ENCODE data around the gene BCAS4.

The BCAS4 gene

DNA sequence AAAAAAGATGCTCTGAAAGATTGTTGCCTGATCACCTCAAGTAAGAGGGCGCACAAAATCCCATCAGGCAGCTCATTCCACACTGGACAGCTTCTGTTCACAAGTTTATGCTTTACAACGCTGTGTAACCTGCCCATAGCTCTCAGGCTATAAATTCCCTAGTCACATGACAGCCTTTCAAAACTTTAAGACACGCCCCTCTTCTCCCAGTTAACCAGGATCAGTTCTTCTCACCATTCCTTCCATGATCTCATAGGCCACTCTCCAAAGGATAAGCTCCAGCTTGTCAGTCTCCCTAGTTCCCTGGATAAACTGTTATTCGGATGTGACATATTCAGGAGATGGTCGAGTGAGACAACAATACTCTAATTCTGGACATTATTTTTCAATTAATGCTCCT, 121.4 kb downstream of the BCAS4 start:
- DNase-seq (ENCODE audit: low read depth in 2 of 2), result peak; percentile 52
- TF ChIP-seq, protein P1, sequence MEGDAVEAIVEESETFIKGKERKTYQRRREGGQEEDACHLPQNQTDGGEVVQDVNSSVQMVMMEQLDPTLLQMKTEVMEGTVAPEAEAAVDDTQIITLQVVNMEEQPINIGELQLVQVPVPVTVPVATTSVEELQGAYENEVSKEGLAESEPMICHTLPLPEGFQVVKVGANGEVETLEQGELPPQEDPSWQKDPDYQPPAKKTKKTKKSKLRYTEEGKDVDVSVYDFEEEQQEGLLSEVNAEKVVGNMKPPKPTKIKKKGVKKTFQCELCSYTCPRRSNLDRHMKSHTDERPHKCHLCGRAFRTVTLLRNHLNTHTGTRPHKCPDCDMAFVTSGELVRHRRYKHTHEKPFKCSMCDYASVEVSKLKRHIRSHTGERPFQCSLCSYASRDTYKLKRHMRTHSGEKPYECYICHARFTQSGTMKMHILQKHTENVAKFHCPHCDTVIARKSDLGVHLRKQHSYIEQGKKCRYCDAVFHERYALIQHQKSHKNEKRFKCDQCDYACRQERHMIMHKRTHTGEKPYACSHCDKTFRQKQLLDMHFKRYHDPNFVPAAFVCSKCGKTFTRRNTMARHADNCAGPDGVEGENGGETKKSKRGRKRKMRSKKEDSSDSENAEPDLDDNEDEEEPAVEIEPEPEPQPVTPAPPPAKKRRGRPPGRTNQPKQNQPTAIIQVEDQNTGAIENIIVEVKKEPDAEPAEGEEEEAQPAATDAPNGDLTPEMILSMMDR (IDR thresholded peaks at IDR 0.05; ENCODE audit: low read depth, low read length), result no peak

GRCh38 chr20:50916934-50917333, 122.1 kb downstream of the BCAS4 start:
- no peak overlapping the region for H3K4me3 ChIP-seq (replicated peaks in 1 of 2; ENCODE audit: low read depth in 2 of 2, low read length in 2 of 2)
- TF ChIP-seq, protein P1 (IDR thresholded peaks at IDR 0.05; ENCODE audit: low read depth, low read length), result no peak
- no peak for DNase-seq (ENCODE audit: low read depth in 2 of 2)

More for the DNA sequence above, 121.4 kb downstream of the BCAS4 start:
- no peak overlapping the region for H3K4me3 ChIP-seq (replicated peaks in 1 of 2; ENCODE audit: low read depth in 2 of 2, low read length in 2 of 2)

DNA sequence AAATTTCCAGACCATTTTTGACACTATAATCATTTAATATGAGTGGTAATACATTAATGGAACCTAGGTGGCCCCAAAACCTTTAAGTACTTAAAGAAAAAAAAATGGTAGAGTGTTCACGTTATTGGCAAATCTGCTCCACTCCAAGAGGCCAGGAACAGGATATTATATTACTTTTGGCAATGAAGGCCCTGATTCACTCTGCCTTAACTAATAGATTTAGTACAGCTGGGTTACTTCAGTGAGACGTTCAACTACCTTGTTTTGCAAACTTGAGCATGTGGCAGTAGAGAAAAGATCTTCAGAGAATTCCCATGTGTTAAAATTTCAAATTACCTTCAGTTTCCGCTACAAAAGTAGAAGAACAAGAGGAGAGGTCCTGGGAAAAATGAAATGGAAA, 123.5 kb downstream of the BCAS4 start:
- no peak overlapping the region for H3K4me3 ChIP-seq (replicated peaks in 1 of 2; ENCODE audit: low read depth in 2 of 2, low read length in 2 of 2)
- DNase-seq (ENCODE audit: low read depth in 2 of 2), result peak; percentile 63 to 72
- TF ChIP-seq, protein P1 (IDR thresholded peaks at IDR 0.05; ENCODE audit: low read depth, low read length), result no peak

DNA sequence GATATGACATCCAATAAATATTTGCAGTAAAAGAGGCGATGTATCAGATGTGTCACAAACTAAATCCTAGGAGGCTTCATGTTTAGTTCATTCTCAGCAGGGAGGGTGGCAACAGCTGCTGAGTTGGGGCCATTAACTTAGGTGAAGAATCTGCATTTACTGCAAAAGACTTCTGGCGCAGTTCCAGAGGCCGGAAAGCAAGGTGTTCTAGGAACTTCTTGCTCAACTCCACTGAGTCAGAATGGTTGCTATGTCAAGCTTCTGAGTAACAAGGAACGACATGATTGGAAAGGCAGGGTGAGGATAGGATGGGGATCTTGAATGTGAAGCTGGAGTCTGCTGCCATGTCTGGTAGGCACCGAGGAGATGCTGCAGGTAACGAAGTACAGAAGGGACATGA, 124.7 kb downstream of the BCAS4 start:
- TF ChIP-seq, protein P1 (IDR thresholded peaks at IDR 0.05; ENCODE audit: low read depth, low read length), result no peak
- H3K4me3 ChIP-seq (replicated peaks in 1 of 2; ENCODE audit: low read depth in 2 of 2, low read length in 2 of 2), result no peak overlapping the region
- peak; percentile 77 to 95 for DNase-seq (ENCODE audit: low read depth in 2 of 2)

- no peak overlapping the region for H3K4me3 ChIP-seq (replicated peaks in 1 of 2; ENCODE audit: low read depth in 2 of 2, low read length in 2 of 2)
- DNase-seq (ENCODE audit: low read depth in 2 of 2), result peak; percentile 55 to 59
- TF ChIP-seq, protein P1 (IDR thresholded peaks at IDR 0.05; ENCODE audit: low read depth, low read length), result no peak
Observed at GRCh38 chr20:50920997-50921396, 126.1 kb downstream of the BCAS4 start.

GRCh38 chr20:50921803-50922501, 127.1 kb downstream of the BCAS4 start:
- TF ChIP-seq, protein P1 (IDR thresholded peaks at IDR 0.05; ENCODE audit: low read depth, low read length), result no peak
- no peak overlapping the region for H3K4me3 ChIP-seq (replicated peaks in 1 of 2; ENCODE audit: low read depth in 2 of 2, low read length in 2 of 2)
- no peak for DNase-seq (ENCODE audit: low read depth in 2 of 2)
